ENCODE results near the gene AUNIP.

The AUNIP gene

DNA sequence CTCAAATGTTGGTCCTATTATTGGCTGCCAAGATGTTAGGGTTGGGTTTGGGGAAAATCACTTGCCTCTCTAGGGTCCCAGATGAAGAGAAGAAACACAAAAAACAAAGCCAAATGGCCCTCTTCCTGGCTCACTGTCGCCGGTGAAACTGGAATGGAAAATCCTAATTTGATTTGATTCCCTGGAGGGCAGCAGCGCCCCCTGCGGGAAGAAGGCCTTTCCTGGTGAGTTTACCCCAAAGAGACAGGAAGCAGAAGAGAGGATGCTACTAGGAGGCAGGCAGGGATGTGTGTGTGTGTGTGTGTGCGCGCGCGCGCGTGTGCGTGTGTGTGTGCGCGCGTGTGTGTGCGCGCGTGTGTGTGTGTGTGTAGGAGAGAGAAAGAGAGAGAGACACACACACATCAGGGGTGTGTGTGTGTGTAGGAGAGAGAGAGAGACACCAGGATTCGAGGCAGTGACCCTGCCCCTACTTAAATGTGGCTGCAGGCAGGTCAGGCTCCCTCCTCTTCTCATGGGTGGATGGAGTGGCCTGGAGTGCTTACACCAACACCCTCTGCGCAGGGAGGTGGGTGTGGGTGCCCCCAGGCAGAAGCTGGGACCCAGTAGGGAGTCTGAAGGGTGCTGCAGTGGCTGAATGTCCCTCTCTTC is 62.3 kb downstream of the AUNIP start:
- H3K9me3 ChIP-seq (ENCODE audit: control insufficient read depth, insufficient read depth, low read depth, low read length), result no peaks in the 10 kb centered on the region
- no peaks in the 10 kb centered on the region for H3K36me3 ChIP-seq (ENCODE audit: control insufficient read depth, insufficient read depth, low read length)
- H3K27ac ChIP-seq (ENCODE audit: low read depth, low read length), result no peak overlapping the region
- H3K27me3 ChIP-seq (ENCODE audit: control insufficient read depth, insufficient read depth, low read length), result no peaks in the 10 kb centered on the region
- H3K9ac ChIP-seq (ENCODE audit: low read length), result no peak overlapping the region
- H3K4me1 ChIP-seq (ENCODE audit: control insufficient read depth, insufficient read depth, low read length), result peaks cover 20% of the 10 kb centered on the region
- no peak overlapping the region for H3K4me3 ChIP-seq (ENCODE audit: low read depth, low read length)

DNA sequence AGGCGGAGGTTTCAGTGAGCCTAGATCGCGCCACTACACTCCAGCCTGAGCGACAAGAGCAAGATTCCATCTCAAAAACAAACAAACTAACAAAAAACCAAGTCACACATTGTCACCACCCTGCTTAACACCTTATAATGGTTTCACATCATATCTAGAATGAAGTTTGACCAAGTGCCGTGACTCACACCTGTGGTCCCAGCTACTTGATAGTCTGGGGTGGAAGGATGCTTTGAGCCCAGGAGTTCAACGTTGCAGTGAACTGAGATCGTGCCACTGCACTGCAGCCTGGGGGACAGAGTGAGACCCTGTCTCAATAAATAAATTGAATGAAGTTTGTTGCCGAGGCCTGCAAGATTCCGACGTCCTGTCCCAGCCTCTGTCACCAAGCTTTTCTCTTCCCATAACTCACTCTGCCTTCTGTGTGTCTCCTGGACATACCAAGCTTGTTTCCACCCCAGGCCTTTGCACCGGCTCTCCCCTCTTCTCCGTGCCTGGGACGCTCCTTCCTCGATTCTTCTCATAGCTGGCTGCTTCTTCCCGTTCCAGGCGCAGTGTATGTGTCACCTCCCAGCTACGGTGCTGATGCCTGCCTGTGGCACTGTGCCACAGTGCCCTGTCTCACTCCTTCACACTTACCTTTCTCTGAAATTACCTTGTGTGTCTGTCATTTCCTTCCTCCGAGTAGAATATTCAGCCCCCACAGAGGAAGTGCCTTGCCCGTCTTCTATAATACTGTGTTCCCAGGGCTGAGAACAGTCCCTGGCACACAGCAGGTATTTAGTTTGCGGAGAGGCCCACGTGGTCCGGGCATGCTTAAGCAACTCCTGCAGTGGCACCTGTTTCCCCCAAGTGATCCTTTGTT is 63.1 kb downstream of the AUNIP start:
- Histone ChIP-seq H3K27ac (ENCODE audit: low read depth, low read length) (no peak overlapping the region), H3K4me3 (ENCODE audit: low read depth, low read length) (no peak overlapping the region), H3K9ac (ENCODE audit: low read length) (no peak overlapping the region), H3K27me3 (ENCODE audit: control insufficient read depth, insufficient read depth, low read length) (no peaks in the 10 kb centered on the region), H3K9me3 (ENCODE audit: control insufficient read depth, insufficient read depth, low read depth, low read length) (no peaks in the 10 kb centered on the region), H3K4me1 (ENCODE audit: control insufficient read depth, insufficient read depth, low read length) (peaks cover 20% of the 10 kb centered on the region), H3K36me3 (ENCODE audit: control insufficient read depth, insufficient read depth, low read length) (no peaks in the 10 kb centered on the region)

DNA sequence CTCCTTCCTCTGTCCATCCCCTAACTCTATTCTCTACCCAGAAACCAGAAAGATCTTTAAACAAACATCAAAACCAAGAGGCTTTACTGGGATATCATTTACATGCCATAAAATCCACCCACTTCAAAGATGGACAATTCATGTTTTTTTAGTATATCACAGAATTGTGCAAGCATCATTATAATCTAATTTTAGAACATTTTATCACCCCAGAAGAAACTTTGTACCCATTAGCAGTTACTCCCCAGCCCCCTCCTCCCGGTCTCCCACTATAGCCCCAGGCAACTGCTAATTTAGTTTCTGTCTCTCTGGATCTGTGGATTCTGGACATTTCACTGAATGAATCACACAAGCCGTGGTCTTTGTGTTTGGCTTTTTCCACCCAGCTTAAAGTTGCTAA is 64.0 kb downstream of the AUNIP start:
- Histone ChIP-seq H3K4me1 (ENCODE audit: control insufficient read depth, insufficient read depth, low read length) (peaks cover 13% of the 10 kb centered on the region), H3K27me3 (ENCODE audit: control insufficient read depth, insufficient read depth, low read length) (no peaks in the 10 kb centered on the region), H3K4me3 (ENCODE audit: low read depth, low read length) (no peak overlapping the region), H3K9me3 (ENCODE audit: control insufficient read depth, insufficient read depth, low read depth, low read length) (no peaks in the 10 kb centered on the region), H3K36me3 (ENCODE audit: control insufficient read depth, insufficient read depth, low read length) (no peaks in the 10 kb centered on the region), H3K9ac (ENCODE audit: low read length) (no peak overlapping the region), H3K27ac (ENCODE audit: low read depth, low read length) (no peak overlapping the region)

DNA sequence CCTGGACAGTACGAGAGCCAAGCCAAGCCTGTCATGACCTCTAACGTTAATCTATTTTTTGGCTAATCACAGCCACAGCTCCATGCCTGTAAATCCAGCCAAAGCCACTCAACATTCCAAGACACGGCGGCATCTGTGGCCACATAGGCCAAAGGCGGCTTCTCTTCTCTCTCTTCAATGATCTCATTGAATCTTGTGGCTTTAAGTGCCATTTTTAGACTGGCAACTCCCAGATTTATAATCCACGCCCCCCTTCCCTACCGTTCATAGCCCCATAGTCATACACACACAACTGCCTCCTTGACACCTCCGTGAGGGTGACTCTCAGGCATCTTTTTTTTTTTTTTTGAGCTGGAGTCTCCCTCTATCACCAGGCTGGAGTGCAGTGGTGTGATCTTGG is 64.9 kb downstream of the AUNIP start:
- H3K27me3 ChIP-seq (ENCODE audit: control insufficient read depth, insufficient read depth, low read length), result no peaks in the 10 kb centered on the region
- H3K4me1 ChIP-seq (ENCODE audit: control insufficient read depth, insufficient read depth, low read length), result peaks cover 8% of the 10 kb centered on the region; the same call in 1 of the 2 replicates
- H3K36me3 ChIP-seq (ENCODE audit: control insufficient read depth, insufficient read depth, low read length), result no peaks in the 10 kb centered on the region
- H3K9me3 ChIP-seq (ENCODE audit: control insufficient read depth, insufficient read depth, low read depth, low read length), result no peaks in the 10 kb centered on the region
- H3K27ac ChIP-seq (ENCODE audit: low read depth, low read length), result no peak overlapping the region
- H3K9ac ChIP-seq (ENCODE audit: low read length), result no peak overlapping the region
- H3K4me3 ChIP-seq (ENCODE audit: low read depth, low read length), result no peak overlapping the region

DNA sequence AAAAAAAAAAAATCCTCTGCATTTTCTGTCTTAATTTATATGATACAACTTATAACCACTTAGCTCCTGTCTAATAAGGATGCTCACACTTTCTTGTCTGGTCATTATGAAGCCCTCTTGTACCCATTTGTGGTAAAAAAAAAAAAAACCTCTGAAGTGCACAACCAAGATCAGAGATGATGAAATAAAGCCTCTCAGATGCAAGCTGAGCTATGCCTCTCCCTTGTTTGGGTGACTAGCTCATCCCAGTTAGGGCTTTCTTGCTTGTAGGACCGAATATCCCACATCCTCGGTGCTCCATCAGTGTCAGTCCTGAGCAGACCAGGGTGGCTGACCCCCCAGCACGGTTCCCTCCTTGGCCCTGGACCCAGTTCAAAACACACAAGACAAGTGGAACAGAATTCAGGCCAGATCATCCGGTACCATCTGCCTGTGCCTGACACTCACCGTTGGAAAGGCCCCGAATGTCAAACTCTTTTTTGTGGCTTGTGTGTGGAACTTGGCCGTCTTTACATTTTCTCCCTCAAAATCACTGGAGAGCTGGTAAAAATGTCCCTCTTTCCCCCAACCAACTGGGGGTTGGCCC is 65.6 kb downstream of the AUNIP start:
- Histone ChIP-seq H3K9me3 (ENCODE audit: control insufficient read depth, insufficient read depth, low read depth, low read length) (no peaks in the 10 kb centered on the region), H3K9ac (ENCODE audit: low read length) (no peak overlapping the region), H3K27me3 (ENCODE audit: control insufficient read depth, insufficient read depth, low read length) (no peaks in the 10 kb centered on the region), H3K4me3 (ENCODE audit: low read depth, low read length) (no peak overlapping the region), H3K36me3 (ENCODE audit: control insufficient read depth, insufficient read depth, low read length) (no peaks in the 10 kb centered on the region), H3K27ac (ENCODE audit: low read depth, low read length) (no peak overlapping the region), H3K4me1 (ENCODE audit: control insufficient read depth, insufficient read depth, low read length) (peaks cover 6% of the 10 kb centered on the region; the same call in 1 of the 2 replicates)

DNA sequence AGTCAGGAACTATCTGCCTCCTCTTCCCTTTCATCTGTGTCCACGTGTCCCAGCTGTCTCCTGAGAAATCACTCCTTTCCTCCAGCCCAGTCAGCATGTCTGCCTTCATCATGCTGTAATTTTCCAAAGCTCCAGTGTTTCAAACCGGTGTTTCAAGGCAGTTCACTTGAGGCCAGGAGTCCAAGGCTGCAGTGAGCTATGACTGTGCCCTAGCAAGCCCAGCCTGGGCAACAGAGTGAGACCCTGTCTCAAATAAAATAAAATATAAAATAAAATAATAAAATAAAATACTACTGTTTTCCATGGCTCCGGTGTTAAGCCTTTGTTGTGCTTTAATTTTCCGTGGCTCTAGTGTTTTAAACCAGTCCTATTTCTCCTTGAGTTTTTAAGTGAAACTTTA is 67.1 kb downstream of the AUNIP start:
- no peaks in the 10 kb centered on the region for H3K27me3 ChIP-seq (ENCODE audit: control insufficient read depth, insufficient read depth, low read length)
- H3K27ac ChIP-seq (ENCODE audit: low read depth, low read length), result no peak overlapping the region
- H3K9ac ChIP-seq (ENCODE audit: low read length), result no peak overlapping the region

DNA sequence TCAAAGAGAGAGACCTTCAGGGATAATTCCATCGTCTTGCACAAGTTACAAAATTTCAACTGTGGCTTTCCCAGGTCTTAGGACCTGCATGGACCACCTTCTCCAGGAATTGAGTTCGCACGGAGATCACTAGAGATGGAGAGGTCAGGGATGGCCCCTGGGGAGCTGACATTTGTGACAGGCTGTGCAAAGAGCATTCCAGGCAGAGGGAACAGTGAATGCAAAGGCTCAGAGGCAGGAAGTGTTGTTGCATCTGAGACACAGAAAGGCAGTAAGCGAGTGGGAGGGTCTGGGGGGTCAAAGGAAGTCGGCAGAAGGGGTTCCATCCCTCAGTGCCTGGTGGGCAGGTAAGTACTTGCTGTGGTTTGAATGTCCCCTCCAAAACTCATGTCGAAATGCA is 68.8 kb downstream of the AUNIP start:
- Histone ChIP-seq H3K4me1 (ENCODE audit: control insufficient read depth, insufficient read depth, low read length) (peaks cover 5% of the 10 kb centered on the region; the same call in 1 of the 2 replicates), H3K4me3 (ENCODE audit: low read depth, low read length) (no peak overlapping the region), H3K27me3 (ENCODE audit: control insufficient read depth, insufficient read depth, low read length) (no peaks in the 10 kb centered on the region), H3K36me3 (ENCODE audit: control insufficient read depth, insufficient read depth, low read length) (no peaks in the 10 kb centered on the region), H3K27ac (ENCODE audit: low read depth, low read length) (no peak overlapping the region), H3K9ac (ENCODE audit: low read length) (no peak overlapping the region), H3K9me3 (ENCODE audit: control insufficient read depth, insufficient read depth, low read depth, low read length) (no peaks in the 10 kb centered on the region)

More for the DNA sequence above, 67.1 kb downstream of the AUNIP start:
- H3K4me1 ChIP-seq (ENCODE audit: control insufficient read depth, insufficient read depth, low read length), result peaks cover 7% of the 10 kb centered on the region; the same call in 1 of the 2 replicates
- H3K9me3 ChIP-seq (ENCODE audit: control insufficient read depth, insufficient read depth, low read depth, low read length), result no peaks in the 10 kb centered on the region
- H3K36me3 ChIP-seq (ENCODE audit: control insufficient read depth, insufficient read depth, low read length), result no peaks in the 10 kb centered on the region
- H3K4me3 ChIP-seq (ENCODE audit: low read depth, low read length), result no peak overlapping the region

DNA sequence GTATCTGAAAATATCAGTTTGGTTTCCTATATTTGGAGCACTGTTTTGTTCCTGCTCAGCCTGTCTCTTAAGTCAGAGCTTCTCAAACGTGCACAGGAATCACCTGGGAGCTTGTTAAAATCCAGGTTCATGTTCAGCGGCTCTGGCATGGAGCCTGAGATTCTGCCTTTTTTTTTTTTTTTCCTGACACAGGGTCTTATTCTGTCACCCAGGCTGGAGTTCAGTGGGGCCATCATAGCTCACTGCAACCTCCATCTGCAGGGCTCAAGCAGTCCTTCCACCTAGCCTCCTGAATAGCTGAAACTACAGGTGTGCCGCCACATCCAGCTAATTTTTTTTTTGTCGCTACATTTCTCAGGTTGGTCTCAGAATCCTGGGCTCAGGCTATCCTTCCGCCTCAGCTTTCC is 71.5 kb downstream of the AUNIP start:
- Histone ChIP-seq H3K9ac (ENCODE audit: low read length) (no peak overlapping the region), H3K4me3 (ENCODE audit: low read depth, low read length) (no peak overlapping the region), H3K27ac (ENCODE audit: low read depth, low read length) (no peak overlapping the region), H3K9me3 (ENCODE audit: control insufficient read depth, insufficient read depth, low read depth, low read length) (no peaks in the 10 kb centered on the region), H3K4me1 (ENCODE audit: control insufficient read depth, insufficient read depth, low read length) (peaks cover 13% of the 10 kb centered on the region; the same call in 1 of the 2 replicates), H3K36me3 (ENCODE audit: control insufficient read depth, insufficient read depth, low read length) (no peaks in the 10 kb centered on the region), H3K27me3 (ENCODE audit: control insufficient read depth, insufficient read depth, low read length) (no peaks in the 10 kb centered on the region)

DNA sequence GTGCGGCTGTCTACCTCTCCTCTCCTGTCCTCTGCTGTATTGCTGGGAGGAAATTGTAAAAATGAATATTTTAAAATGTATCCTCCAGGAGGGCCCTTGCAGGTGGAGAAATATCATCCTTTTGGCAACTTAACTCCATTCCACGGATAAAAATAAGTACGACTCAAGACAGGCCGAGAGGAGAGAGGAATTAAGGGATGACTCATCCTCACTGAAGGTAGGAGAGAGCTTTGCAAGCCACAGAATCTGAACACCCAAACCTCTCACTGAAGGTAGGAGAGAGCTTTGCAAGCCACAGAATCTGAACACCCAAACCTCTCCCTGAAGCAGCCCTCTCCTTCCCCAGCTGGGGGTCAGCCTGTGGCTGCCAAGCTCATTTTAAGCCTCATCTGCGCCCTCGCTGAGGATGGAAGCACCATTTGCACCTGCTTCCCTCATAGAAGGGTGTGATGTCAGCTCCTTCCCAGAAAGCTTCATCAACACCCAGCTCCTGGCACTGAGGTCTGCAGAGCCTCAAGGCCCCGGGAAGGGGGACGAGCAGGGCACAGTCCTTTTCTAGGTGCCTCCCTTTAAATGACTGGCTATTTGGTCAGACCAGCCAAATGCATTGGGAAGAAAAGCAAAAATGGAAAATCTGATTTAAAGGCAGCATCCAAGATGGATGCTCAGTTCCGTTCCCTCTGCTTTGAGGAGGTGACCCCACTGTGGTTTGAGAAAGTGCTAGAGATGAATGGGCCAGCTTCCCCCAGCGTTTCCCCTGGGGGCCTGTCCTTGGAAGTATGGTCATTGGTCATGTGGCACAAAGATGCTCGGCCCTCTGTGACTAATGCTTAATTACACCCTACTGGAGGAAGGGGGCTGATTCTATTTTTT is 72.1 kb downstream of the AUNIP start:
- H3K27ac ChIP-seq (ENCODE audit: low read depth, low read length), result no peak overlapping the region
- H3K4me1 ChIP-seq (ENCODE audit: control insufficient read depth, insufficient read depth, low read length), result peaks cover 17% of the 10 kb centered on the region; the same call in 1 of the 2 replicates
- no peaks in the 10 kb centered on the region for H3K27me3 ChIP-seq (ENCODE audit: control insufficient read depth, insufficient read depth, low read length)

DNA sequence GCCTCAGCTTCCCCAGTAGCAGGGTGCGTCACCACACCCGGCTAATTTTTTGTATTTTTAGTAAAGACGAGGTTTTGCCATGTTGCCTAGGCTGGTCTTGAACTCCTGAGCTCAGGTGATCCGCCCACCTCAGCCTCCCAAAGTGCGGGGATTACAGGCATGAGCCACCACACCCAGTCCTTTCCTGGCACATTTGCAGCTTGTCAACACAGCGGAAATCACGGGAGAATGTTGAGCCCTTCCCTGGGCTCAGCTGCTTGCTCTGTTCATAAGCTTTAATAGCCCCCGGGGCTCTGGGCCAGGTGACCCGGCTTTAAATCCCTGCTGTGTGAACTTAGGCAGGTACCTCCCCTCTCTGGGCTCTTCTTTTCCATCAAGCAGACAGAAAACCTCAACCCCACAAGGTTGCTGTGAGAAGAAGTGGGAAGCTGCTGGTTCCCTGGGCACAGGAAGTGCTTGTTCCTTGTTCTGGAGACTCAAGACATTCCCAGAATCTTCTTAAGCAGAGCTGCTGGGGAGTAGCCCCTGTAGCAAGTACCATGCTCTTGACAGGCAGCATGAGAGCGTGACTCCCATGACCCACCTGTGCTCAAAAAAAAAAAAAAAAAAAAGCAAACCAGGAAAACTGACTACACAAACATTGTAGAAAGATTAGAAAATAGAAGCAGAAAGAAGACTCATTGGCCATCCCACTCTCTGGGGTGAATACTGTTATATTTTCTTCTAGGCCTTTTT is 73.8 kb downstream of the AUNIP start:
- Histone ChIP-seq H3K4me1 (ENCODE audit: control insufficient read depth, insufficient read depth, low read length) (peaks cover 28% of the 10 kb centered on the region), H3K27me3 (ENCODE audit: control insufficient read depth, insufficient read depth, low read length) (no peaks in the 10 kb centered on the region), H3K4me3 (ENCODE audit: low read depth, low read length) (no peak overlapping the region), H3K36me3 (ENCODE audit: control insufficient read depth, insufficient read depth, low read length) (no peaks in the 10 kb centered on the region), H3K27ac (ENCODE audit: low read depth, low read length) (no peak overlapping the region), H3K9ac (ENCODE audit: low read length) (no peak overlapping the region), H3K9me3 (ENCODE audit: control insufficient read depth, insufficient read depth, low read depth, low read length) (no peaks in the 10 kb centered on the region)

More for the DNA sequence above, 72.1 kb downstream of the AUNIP start:
- Histone ChIP-seq H3K36me3 (ENCODE audit: control insufficient read depth, insufficient read depth, low read length) (no peaks in the 10 kb centered on the region), H3K9ac (ENCODE audit: low read length) (no peak overlapping the region), H3K4me3 (ENCODE audit: low read depth, low read length) (no peak overlapping the region), H3K9me3 (ENCODE audit: control insufficient read depth, insufficient read depth, low read depth, low read length) (no peaks in the 10 kb centered on the region)
